HL-60/S4 (cell line): Measurements from ENCODE around the gene DHRSX.

Source experiments
- in situ Hi-C: fragments of 300-500 bp; cut with MboI; formaldehyde crosslinking; loops from 2 replicates; pipeline ENCODE4 v1.14.3; 2022; ENCODE audit warnings: low sequenced_read_pairs

DHRSX gene

DNA sequence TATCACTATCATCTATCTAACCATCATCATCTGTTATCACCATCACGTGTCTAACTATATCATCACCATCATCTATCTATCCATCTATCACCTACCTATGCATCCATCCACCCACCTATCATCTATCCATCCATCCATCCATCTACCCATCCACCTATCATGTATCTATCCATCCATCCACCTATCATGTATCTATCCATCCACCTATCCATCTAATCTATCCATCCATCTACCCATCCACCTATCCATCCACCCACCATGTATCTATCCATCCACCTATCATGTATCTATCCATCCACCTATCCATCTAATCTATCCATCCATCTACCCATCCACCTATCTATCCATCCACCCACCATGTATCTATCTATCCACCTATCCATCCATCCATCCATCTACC, 316.7 kb downstream of the DHRSX start:
- in situ Hi-C loops = no loop called here

DNA sequence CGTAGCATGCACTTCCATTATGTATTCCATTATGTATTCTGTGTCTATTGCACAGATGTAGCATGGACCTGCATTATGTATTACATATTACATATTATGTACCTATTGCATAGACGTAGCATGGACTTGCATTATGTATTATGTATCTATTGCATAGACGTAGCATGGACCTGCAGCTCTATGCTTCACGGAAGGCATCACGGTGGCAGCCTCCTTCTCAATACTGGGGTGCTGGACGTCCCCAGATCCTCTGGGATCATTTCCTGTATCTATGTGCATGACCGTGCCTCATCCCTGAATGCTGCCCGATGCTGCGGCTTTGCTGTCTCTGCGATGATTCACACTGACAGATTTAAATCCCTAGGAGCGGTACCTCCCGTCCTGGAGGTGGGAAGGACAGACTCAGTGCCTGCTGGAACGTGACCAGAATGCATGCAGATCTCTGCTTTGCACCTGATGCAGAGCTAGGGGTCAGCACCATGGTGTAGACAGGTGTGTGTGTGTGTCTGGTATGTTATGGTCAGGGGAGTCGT, 317.5 kb downstream of the DHRSX start:
- in situ Hi-C loops = no loop called here

DNA sequence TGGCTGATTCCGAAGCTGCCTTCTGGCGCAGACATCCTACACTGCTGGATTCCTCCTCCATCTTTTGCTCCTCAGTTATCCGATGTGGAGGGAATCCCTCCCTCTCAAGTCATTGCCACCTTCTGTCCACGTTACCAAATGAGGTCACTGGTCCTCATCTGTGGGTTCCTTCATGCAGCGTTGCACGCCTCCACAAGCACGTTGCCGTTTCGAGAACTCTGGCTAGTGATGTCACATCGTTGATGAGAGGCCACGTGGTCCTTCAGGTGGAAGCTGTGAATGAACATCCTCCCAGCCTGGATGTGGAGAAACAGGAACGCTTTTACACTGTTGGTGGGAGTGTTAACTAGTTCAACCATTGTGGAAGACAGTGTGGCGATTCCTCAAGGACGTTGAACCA, 323.2 kb downstream of the DHRSX start:
- in situ Hi-C loops = no loop called here

DNA sequence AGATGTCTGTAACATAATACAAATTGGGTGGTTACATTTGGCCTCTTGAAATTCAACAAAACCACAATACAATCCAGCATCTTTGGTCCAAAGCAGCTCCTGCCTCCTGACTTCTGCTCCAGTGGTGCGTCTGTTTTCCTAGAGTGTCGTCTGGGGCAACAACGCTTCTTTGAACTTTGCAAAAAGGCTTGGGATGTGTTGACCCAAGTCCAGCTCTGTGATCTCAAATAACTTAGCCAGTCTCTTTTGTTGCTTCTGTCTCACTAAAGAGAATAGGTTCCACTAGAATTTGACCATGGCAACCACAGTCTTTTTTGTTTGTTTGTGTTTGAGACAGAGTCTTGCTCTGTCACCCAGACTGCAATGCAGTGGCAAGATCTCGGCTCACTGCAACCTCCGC, 324.0 kb downstream of the DHRSX start:
- in situ Hi-C loops = no loop called here

DNA sequence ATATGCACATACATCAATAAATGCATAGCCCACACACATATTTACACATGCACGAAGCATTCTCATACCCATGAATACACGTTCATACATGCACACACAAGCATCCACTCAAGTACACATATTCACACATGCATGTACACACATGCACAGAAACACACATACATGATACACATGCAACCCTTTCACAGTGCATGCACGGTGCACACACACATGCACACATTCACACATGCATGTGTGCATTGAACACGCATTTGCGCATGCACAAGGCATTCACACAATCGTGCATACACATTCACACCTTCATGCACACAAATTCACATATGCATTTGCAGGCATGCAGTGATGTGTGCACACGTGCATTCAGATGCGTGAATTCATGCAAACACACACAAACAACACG, 324.5 kb downstream of the DHRSX start:
- in situ Hi-C loops = no loop called here

DNA sequence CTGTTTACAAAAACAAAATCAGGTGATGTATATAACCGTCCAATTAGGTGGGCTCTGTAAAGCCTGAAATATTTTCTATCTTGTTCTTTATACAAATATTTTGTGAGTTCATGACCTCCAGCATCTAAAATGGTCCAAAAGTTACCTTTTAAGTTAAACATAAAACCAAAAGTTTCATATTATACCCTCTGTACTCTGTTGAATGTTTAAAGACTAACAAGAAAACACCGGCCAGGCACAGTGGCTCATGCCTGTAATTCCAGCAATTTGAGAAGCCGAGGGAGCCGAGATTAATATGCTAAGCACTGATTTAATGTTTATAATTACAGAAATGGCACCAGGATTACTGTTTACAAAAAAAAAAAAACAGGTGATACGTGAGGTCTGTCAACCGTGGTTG, 328.4 kb downstream of the DHRSX start:
- in situ Hi-C loops = no loop called here
